Measurements from ENCODE around the gene RPS25. TPM values are rescaled to one million over a fixed set of nuclear protein-coding genes. Genes with fewer than 3 reads are reported as not detected.

Gene RPS25
- total RNA-seq, 1 experiment from 2014 or later, result 1,252 TPM

- Mint-ChIP-seq H3K27ac (ENCODE audit: low read depth, unreplicated experiment) (no peak overlapping the region), H3K4me3 (ENCODE audit: unreplicated experiment) (no peak overlapping the region), H3K9me3 (ENCODE audit: unreplicated experiment) (no peaks in the 10 kb centered on the region), H3K27me3 (ENCODE audit: insufficient read depth, unreplicated experiment) (no peaks in the 10 kb centered on the region), H3K36me3 (ENCODE audit: insufficient read depth, unreplicated experiment) (peaks cover 10% of the 10 kb centered on the region), H3K4me1 (ENCODE audit: insufficient read depth, unreplicated experiment) (peaks cover 15% of the 10 kb centered on the region)
- CTCF ChIA-PET, result no interaction called here
- POLR2A ChIA-PET, result interaction anchor here (0.6 to 4.6 kb wide), 5 partner anchors 11 to 117 kb away, joined by 3 to 65 read pairs (median 7); partner anchors contain the start of genes CENATAC, HYOU1, RPS25 and TRAPPC4
- TF ChIP-seq CTCF (IDR thresholded peaks at IDR 0.05; ENCODE audit: unreplicated experiment), result no peak
- intact Hi-C loops (cut with micrococcal nuclease), result no loop called here
- no peak for DNase-seq (ENCODE audit: unreplicated experiment)
- no TSS peak for BruUV-seq (replicated peaks)
Observed at GRCh38 chr11:119029069-119029339, 10.9 kb upstream of the RPS25 start.

- Mint-ChIP-seq H3K27ac (ENCODE audit: low read depth, unreplicated experiment) (no peak overlapping the region), H3K36me3 (ENCODE audit: insufficient read depth, unreplicated experiment) (peaks cover 15% of the 10 kb centered on the region), H3K9me3 (ENCODE audit: unreplicated experiment) (no peaks in the 10 kb centered on the region), H3K4me3 (ENCODE audit: unreplicated experiment) (no peak overlapping the region), H3K4me1 (ENCODE audit: insufficient read depth, unreplicated experiment) (peaks cover 15% of the 10 kb centered on the region), H3K27me3 (ENCODE audit: insufficient read depth, unreplicated experiment) (no peaks in the 10 kb centered on the region)
- ChIA-PET POLR2A (interaction anchor here (1.5 to 4.6 kb wide), 2 partner anchors 10 to 28 kb away, joined by 3 to 65 read pairs; partner anchors contain the start of genes HYOU1, RPS25 and TRAPPC4), CTCF (interaction anchor here (1.0 kb wide), 1 partner anchor 168 kb away, joined by 6 read pairs; no protein-coding TSS in a partner anchor)
- no peak for DNase-seq (ENCODE audit: unreplicated experiment)
- intact Hi-C loops (cut with micrococcal nuclease), result no loop called here
- TF ChIP-seq CTCF (IDR thresholded peaks at IDR 0.05; ENCODE audit: unreplicated experiment), result no peak
- BruUV-seq (replicated peaks), result no TSS peak
Observed at GRCh38 chr11:119028346-119029068, 10.4 kb upstream of the RPS25 start.

- Mint-ChIP-seq H3K36me3 (ENCODE audit: insufficient read depth, unreplicated experiment) (peaks cover 22% of the 10 kb centered on the region), H3K27ac (ENCODE audit: low read depth, unreplicated experiment) (no peak overlapping the region), H3K9me3 (ENCODE audit: unreplicated experiment) (no peaks in the 10 kb centered on the region), H3K4me1 (ENCODE audit: insufficient read depth, unreplicated experiment) (peaks cover 15% of the 10 kb centered on the region), H3K27me3 (ENCODE audit: insufficient read depth, unreplicated experiment) (no peaks in the 10 kb centered on the region), H3K4me3 (ENCODE audit: unreplicated experiment) (no peak overlapping the region)
- intact Hi-C loops (cut with micrococcal nuclease), result no loop called here
- BruUV-seq (replicated peaks), result no TSS peak
- ChIA-PET POLR2A (interaction anchor here (1.5 to 4.6 kb wide), 2 partner anchors 10 to 29 kb away, joined by 3 to 65 read pairs; partner anchors contain the start of genes HYOU1, RPS25 and TRAPPC4), CTCF (interaction anchor here (0.6 to 1.0 kb wide), 3 partner anchors 30 to 312 kb away, joined by 3 to 6 read pairs (median 6); partner anchors contain the start of gene CENATAC)
- no peak for DNase-seq (ENCODE audit: unreplicated experiment)
- no peak for TF ChIP-seq CTCF (IDR thresholded peaks at IDR 0.05; ENCODE audit: unreplicated experiment)
Observed at GRCh38 chr11:119027561-119028345, 9.6 kb upstream of the RPS25 start.

DNA sequence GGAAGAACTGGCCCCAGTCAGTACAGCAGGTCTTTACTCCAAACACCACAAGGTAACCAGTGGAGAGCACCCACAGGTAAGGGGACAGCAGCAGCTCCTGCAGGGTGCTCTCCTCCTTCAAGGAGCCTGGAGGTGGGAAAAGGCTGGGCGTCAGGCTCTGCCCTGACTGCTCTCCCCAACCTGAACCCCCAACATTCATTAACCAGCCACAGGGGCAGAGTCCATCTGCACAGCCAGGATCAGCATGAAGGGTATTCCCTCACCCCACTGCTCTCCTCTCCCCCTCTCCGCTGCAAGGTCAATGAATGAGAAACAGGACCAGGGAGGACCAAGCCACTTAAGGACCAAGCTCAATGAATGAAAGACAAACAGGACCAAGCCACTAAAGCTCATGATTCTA lies 8.8 kb upstream of the RPS25 start:
- POLR2A ChIA-PET, result interaction anchor here (4.6 kb wide), 1 partner anchor 9 kb away, joined by 65 read pairs; the partner anchor contains the start of genes RPS25 and TRAPPC4
- H3K27ac Mint-ChIP-seq (ENCODE audit: low read depth, unreplicated experiment), result no peak overlapping the region
- peaks cover 15% of the 10 kb centered on the region for H3K4me1 Mint-ChIP-seq (ENCODE audit: insufficient read depth, unreplicated experiment)
- DNase-seq (ENCODE audit: unreplicated experiment), result no peak
- H3K9me3 Mint-ChIP-seq (ENCODE audit: unreplicated experiment), result no peaks in the 10 kb centered on the region
- no peak for TF ChIP-seq CTCF (IDR thresholded peaks at IDR 0.05; ENCODE audit: unreplicated experiment)
- H3K36me3 Mint-ChIP-seq (ENCODE audit: insufficient read depth, unreplicated experiment), result peaks cover 30% of the 10 kb centered on the region
- no peak overlapping the region for H3K4me3 Mint-ChIP-seq (ENCODE audit: unreplicated experiment)
- no peaks in the 10 kb centered on the region for H3K27me3 Mint-ChIP-seq (ENCODE audit: insufficient read depth, unreplicated experiment)
- CTCF ChIA-PET, result interaction anchor here (0.7 kb wide), 1 partner anchor 313 kb away, joined by 3 read pairs; no protein-coding TSS in a partner anchor
- no TSS peak for BruUV-seq (replicated peaks)
- intact Hi-C loops (cut with micrococcal nuclease), result no loop called here
